Lower leg skin (tissue), 4 donors: Measurements from ENCODE around the gene IL24. TPM values are rescaled to one million over a fixed set of nuclear protein-coding genes. Genes with fewer than 3 reads are reported as not detected.

Source experiments
- DNase-seq, 2 donors: peaks; one replicate each; pipeline ENCODE4 v3.0.0-alpha.2; 2019; ENCODE audit warnings: low spot score in 2 of 2
- H3K4me3 ChIP-seq: fragments of 200-600 bp; sonication (generic); 2 replicates; pipeline ENCODE4 v1.5.1; 2017; ENCODE audit warnings: mild to moderate bottlenecking, low read depth; ENCODE audit not compliant: poor library complexity, severe bottlenecking
- CTCF ChIP-seq, 3 donors: fragments of 450-650 bp; IDR thresholded peaks; one replicate each; pipeline ENCODE4 v1.5.1; 2016; ENCODE audit warnings: antibody characterized with exemption in 3 of 3, mild to moderate bottlenecking in 3 of 3, moderate library complexity in 2 of 3
- POLR2A ChIP-seq, 2 donors: fragments of 450-650 bp; IDR thresholded peaks; one replicate each; pipeline ENCODE4 v1.6.1; 2016 to 2017; ENCODE audit warnings: antibody characterized with exemption in 2 of 2, mild to moderate bottlenecking in 1 of 2, moderate library complexity in 1 of 2
- WGBS, 2 donors: methylation state at CpG; one replicate each; pipeline ENCODE4 v1.1.5; 2018; 5-methylcytosine and 5-hydroxymethylcytosine counted together
- intact Hi-C: fragments of 100-400 bp; cut with DNase I; formaldehyde crosslinking; loops from one replicate; pipeline ENCODE4 v1.15.0; 2023; ENCODE audit warnings: low total_unique reads
- total RNA-seq, 4 donors: library from RNA; depleted of rRNA; stranded (reverse); fragments of >200 nt; gene quantifications; one replicate each; pipeline ENCODE4 v1.1.0, GENCODE V29; 2016

IL24 gene
- total RNA-seq, 4 donors from 2014 or later, result not detected

- intact Hi-C loops, result no loop called here
- no peak for TF ChIP-seq CTCF (IDR thresholded peaks at IDR 0.05)
- no peak for TF ChIP-seq POLR2A (IDR thresholded peaks at IDR 0.05)
- no peak overlapping the region for H3K4me3 ChIP-seq
- 79 to 80% methylated on average over 6 of the region's 6 CpGs for WGBS, 2 donors
- no peak for DNase-seq
Measured at GRCh38 chr1:206929524-206929923, 32.3 kb downstream of the IL24 start.

GRCh38 chr1:206930210-206930798, 33.1 kb downstream of the IL24 start:
- 73 to 79% methylated on average over 17 of the region's 17 CpGs for WGBS, 2 donors
- DNase-seq, result no peak
- intact Hi-C loops, result no loop called here

GRCh38 chr1:206931709-206932108, 34.5 kb downstream of the IL24 start:
- TF ChIP-seq POLR2A (IDR thresholded peaks at IDR 0.05) (no peak), CTCF (IDR thresholded peaks at IDR 0.05) (no peak)
- intact Hi-C loops, result no loop called here
- no peak for DNase-seq
- WGBS, 2 donors, result 86 to 87% methylated on average over 6 of the region's 6 CpGs
- H3K4me3 ChIP-seq, result no peak overlapping the region

More at GRCh38 chr1:206930210-206930798, 33.1 kb downstream of the IL24 start:
- H3K4me3 ChIP-seq, result no peak overlapping the region
- TF ChIP-seq CTCF (IDR thresholded peaks at IDR 0.05), result no peak
- no peak for TF ChIP-seq POLR2A (IDR thresholded peaks at IDR 0.05)

- TF ChIP-seq POLR2A (IDR thresholded peaks at IDR 0.05) (no peak), CTCF (IDR thresholded peaks at IDR 0.05) (no peak)
- 67 to 80% methylated on average over 7 to 8 of the region's 8 CpGs for WGBS, 2 donors
- DNase-seq, result no peak
- no peak overlapping the region for H3K4me3 ChIP-seq
- intact Hi-C loops, result no loop called here
Measured at GRCh38 chr1:206932177-206932576, 34.9 kb downstream of the IL24 start.

- intact Hi-C loops, result no loop called here
- TF ChIP-seq CTCF (IDR thresholded peaks at IDR 0.05), result no peak
- no peak for TF ChIP-seq POLR2A (IDR thresholded peaks at IDR 0.05)
- 71 to 81% methylated on average over 8 of the region's 8 CpGs for WGBS, 2 donors
- H3K4me3 ChIP-seq, result no peak overlapping the region
- DNase-seq, result no peak
Measured at GRCh38 chr1:206933333-206933945, 36.2 kb downstream of the IL24 start.
